HepG2 (cell line): ENCODE data around the gene PPARA. TPM values are rescaled to one million over a fixed set of nuclear protein-coding genes. Genes with fewer than 3 reads are reported as not detected.

Experiments used
- FOXC1 ChIP-seq: sonication (generic); formaldehyde crosslinking; IDR thresholded peaks from 2 replicates; pipeline ENCODE4 v1.8.0; 2022; ENCODE audit warnings: mild to moderate bottlenecking, missing genetic modification reagents, borderline replicate concordance
- MED1 ChIP-seq: sonication (generic); formaldehyde crosslinking; IDR thresholded peaks from 2 replicates; pipeline ENCODE4 v1.4.0; 2020; ENCODE audit warnings: missing genetic modification reagents
- NFYB ChIP-seq: sonication (generic); formaldehyde crosslinking; IDR thresholded peaks from 2 replicates; pipeline ENCODE4 v1.4.0; 2020; ENCODE audit warnings: missing genetic modification reagents
- RFX5 ChIP-seq: IDR thresholded peaks from 2 replicates; pipeline ENCODE4 v1.6.1; 2011; ENCODE audit warnings: low read depth, low read length, improper control_type of control experiment
- SAFB2 ChIP-seq: sonication (generic); formaldehyde crosslinking; IDR thresholded peaks from 2 replicates; pipeline ENCODE4 v1.5.1; 2020; ENCODE audit warnings: missing genetic modification reagents, low read depth, mild to moderate bottlenecking, borderline replicate concordance
- SAP130 ChIP-seq: IDR thresholded peaks from 2 replicates; pipeline ENCODE4 v1.6.1; 2016; ENCODE audit warnings: low read depth
- SMAD1 ChIP-seq: sonication (generic); formaldehyde crosslinking; IDR thresholded peaks from 2 replicates; pipeline ENCODE4 v1.4.0; 2020; ENCODE audit warnings: missing genetic modification reagents, low read depth, mild to moderate bottlenecking, borderline replicate concordance
- TEAD3 ChIP-seq: optimal IDR thresholded peaks from 2 replicates; pipeline ENCODE3; 2016; ENCODE audit warnings: borderline replicate concordance
- ZBTB3 ChIP-seq: sonication (generic); formaldehyde crosslinking; IDR thresholded peaks from 2 replicates; pipeline ENCODE4 v1.4.0; 2020; ENCODE audit warnings: low read depth, mild to moderate bottlenecking, moderate library complexity, missing genetic modification reagents, borderline replicate concordance
- ZMYM3 ChIP-seq: sonication (generic); formaldehyde crosslinking; IDR thresholded peaks from 2 replicates; pipeline ENCODE4 v1.5.1; 2020; ENCODE audit warnings: mild to moderate bottlenecking, missing genetic modification reagents
- ZNF383 ChIP-seq: sonication (generic); formaldehyde crosslinking; IDR thresholded peaks from 2 replicates; pipeline ENCODE4 v1.4.0; 2020; ENCODE audit warnings: missing genetic modification reagents, mild to moderate bottlenecking, borderline replicate concordance
- ZNF451 ChIP-seq: sonication (generic); formaldehyde crosslinking; IDR thresholded peaks from 2 replicates; pipeline ENCODE4 v1.5.0; 2020; ENCODE audit warnings: mild to moderate bottlenecking, missing genetic modification reagents
- polyA plus RNA-seq, 8 experiments: library from polyadenylated mRNA; depleted of rRNA in 3 of 8; stranded (reverse) in 7 of 8; unstranded in 1 of 8; fragments of >200 nt; fragmentation: Illumina TruSeq in 4 of 8; extraction: Trizol in 4 of 8; gene quantifications; 2 replicates each; pipeline versions ENCODE4 v1.2.1 to v1.2.3, GENCODE V29; 2011 to 2016; ENCODE audit warnings: low read depth in 4 of 8, missing spikeins in 1 of 8, mixed read lengths in 1 of 8; ENCODE audit not compliant: insufficient read depth in 1 of 8
- total RNA-seq, 5 experiments: library from RNA; depleted of rRNA; stranded (reverse); fragments of >200 nt; fragmentation: Illumina TruSeq; extraction: Trizol; gene quantifications; 2 replicates each; pipeline ENCODE4 v1.2.3, GENCODE V29; 2016; ENCODE audit warnings: low read depth in 1 of 5
- TF ChIP-seq, protein P1 (sequence below): sonication (generic); formaldehyde crosslinking; IDR thresholded peaks from 2 replicates; pipeline ENCODE4 v1.8.1; 2023; ENCODE audit warnings: mild to moderate bottlenecking, missing genetic modification reagents
- TF ChIP-seq, protein P2 (sequence below): sonication (generic); formaldehyde crosslinking; IDR thresholded peaks from 2 replicates; pipeline ENCODE4 v1.5.0; 2020; ENCODE audit warnings: mild to moderate bottlenecking, missing genetic modification reagents, borderline replicate concordance
- TF ChIP-seq, protein P3 (sequence below): sonication (generic); formaldehyde crosslinking; IDR thresholded peaks from 2 replicates; pipeline ENCODE4 v1.8.1; 2023; ENCODE audit warnings: mild to moderate bottlenecking, missing genetic modification reagents
- TF ChIP-seq, protein P4 (sequence below): sonication (generic); formaldehyde crosslinking; IDR thresholded peaks from 2 replicates; pipeline ENCODE4 v1.4.0; 2020; ENCODE audit warnings: missing genetic modification reagents
- TF ChIP-seq, protein P5 (sequence below): sonication (generic); formaldehyde crosslinking; conservative IDR thresholded peaks from 2 replicates; pipeline ENCODE4 v1.4.0; 2020; ENCODE audit warnings: mild to moderate bottlenecking, missing genetic modification reagents, moderate library complexity

The PPARA gene
- total and polyA plus RNA-seq, 2 of the 13 experiments (the other 11 are each of a cell fraction or from before 2014, with no cell fraction given), result 18.2 to 24.7 TPM

DNA sequence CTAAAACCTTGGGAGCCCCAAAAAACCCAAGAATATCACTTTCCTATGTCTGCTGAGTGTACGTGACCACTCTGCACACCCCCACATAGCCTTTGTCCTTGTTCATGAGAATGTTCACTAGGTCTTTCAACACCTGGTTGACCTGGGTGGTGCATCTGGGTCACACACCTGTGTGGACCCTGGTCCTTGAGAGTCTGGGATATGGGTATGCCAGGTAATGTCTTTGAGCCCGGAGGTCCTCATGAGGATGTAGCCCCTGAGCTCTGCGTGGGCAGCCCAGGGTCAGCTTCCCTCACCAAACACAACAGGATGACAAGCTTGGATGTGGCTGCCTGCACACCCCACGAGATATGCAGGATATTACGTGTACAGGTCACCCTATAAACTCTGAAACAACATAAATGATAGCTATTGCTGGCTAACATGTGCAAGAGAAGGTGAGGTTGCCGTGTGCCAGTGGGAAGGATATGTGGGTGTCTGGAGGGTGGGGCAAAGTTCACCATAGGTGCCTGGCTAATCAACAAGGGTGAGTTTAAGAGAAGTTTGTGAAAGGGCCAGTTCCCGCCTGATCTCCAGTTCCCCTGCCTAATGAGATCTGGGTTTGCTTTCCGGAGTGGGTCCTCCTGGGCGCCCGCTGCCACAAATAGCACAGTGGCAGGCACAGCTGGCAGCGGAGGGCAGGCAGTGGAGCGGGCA is 1.4 kb upstream of the PPARA start (continued):
- TF ChIP-seq, protein P1, sequence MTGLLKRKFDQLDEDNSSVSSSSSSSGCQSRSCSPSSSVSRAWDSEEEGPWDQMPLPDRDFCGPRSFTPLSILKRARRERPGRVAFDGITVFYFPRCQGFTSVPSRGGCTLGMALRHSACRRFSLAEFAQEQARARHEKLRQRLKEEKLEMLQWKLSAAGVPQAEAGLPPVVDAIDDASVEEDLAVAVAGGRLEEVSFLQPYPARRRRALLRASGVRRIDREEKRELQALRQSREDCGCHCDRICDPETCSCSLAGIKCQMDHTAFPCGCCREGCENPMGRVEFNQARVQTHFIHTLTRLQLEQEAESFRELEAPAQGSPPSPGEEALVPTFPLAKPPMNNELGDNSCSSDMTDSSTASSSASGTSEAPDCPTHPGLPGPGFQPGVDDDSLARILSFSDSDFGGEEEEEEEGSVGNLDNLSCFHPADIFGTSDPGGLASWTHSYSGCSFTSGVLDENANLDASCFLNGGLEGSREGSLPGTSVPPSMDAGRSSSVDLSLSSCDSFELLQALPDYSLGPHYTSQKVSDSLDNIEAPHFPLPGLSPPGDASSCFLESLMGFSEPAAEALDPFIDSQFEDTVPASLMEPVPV (CRISPR knock-in tag), result no peak
- no peak for TF ChIP-seq ZBTB3 (CRISPR knock-in tag)
- TF ChIP-seq TEAD3, result peak; percentile 6
- TF ChIP-seq ZMYM3 (CRISPR knock-in tag), result peak; percentile 41; the same call in 1 of the 2 replicates
- TF ChIP-seq ZNF383 (CRISPR knock-in tag), result 0 out of 2 replicates have a peak, but pooled peaks have one; percentile 25
- TF ChIP-seq, protein P2, sequence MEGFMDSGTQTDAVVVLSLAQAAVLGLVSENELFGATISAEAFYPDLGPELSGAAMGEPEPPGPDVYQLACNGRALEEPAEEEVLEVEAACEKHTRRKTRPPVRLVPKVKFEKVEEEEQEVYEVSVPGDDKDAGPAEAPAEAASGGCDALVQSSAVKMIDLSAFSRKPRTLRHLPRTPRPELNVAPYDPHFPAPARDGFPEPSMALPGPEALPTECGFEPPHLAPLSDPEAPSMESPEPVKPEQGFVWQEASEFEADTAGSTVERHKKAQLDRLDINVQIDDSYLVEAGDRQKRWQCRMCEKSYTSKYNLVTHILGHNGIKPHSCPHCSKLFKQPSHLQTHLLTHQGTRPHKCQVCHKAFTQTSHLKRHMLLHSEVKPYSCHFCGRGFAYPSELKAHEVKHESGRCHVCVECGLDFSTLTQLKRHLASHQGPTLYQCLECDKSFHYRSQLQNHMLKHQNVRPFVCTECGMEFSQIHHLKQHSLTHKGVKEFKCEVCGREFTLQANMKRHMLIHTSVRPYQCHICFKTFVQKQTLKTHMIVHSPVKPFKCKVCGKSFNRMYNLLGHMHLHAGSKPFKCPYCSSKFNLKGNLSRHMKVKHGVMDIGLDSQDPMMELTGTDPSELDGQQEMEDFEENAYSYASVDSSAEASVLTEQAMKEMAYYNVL (CRISPR knock-in tag), result no peak
- no peak for TF ChIP-seq MED1 (CRISPR knock-in tag)
- TF ChIP-seq FOXC1, result 0 out of 2 replicates have a peak, but pooled peaks have one; percentile 37
- TF ChIP-seq, protein P3, sequence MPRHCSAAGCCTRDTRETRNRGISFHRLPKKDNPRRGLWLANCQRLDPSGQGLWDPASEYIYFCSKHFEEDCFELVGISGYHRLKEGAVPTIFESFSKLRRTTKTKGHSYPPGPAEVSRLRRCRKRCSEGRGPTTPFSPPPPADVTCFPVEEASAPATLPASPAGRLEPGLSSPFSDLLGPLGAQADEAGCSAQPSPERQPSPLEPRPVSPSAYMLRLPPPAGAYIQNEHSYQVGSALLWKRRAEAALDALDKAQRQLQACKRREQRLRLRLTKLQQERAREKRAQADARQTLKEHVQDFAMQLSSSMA (CRISPR knock-in tag), result no peak
- TF ChIP-seq, protein P4, sequence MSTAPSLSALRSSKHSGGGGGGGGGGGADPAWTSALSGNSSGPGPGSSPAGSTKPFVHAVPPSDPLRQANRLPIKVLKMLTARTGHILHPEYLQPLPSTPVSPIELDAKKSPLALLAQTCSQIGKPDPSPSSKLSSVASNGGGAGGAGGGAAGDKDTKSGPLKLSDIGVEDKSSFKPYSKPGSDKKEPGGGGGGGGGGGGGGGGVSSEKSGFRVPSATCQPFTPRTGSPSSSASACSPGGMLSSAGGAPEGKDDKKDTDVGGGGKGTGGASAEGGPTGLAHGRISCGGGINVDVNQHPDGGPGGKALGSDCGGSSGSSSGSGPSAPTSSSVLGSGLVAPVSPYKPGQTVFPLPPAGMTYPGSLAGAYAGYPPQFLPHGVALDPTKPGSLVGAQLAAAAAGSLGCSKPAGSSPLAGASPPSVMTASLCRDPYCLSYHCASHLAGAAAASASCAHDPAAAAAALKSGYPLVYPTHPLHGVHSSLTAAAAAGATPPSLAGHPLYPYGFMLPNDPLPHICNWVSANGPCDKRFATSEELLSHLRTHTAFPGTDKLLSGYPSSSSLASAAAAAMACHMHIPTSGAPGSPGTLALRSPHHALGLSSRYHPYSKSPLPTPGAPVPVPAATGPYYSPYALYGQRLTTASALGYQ (CRISPR knock-in tag), result no peak
- no peak for TF ChIP-seq SAFB2 (CRISPR knock-in tag)
- 0 out of 2 replicates have a peak, but pooled peaks have one; percentile 7 for TF ChIP-seq NFYB (CRISPR knock-in tag)
- TF ChIP-seq RFX5, result no peak
- TF ChIP-seq ZNF451 (CRISPR knock-in tag), result no peak
- no peak for TF ChIP-seq SMAD1 (CRISPR knock-in tag)
- TF ChIP-seq, protein P5, sequence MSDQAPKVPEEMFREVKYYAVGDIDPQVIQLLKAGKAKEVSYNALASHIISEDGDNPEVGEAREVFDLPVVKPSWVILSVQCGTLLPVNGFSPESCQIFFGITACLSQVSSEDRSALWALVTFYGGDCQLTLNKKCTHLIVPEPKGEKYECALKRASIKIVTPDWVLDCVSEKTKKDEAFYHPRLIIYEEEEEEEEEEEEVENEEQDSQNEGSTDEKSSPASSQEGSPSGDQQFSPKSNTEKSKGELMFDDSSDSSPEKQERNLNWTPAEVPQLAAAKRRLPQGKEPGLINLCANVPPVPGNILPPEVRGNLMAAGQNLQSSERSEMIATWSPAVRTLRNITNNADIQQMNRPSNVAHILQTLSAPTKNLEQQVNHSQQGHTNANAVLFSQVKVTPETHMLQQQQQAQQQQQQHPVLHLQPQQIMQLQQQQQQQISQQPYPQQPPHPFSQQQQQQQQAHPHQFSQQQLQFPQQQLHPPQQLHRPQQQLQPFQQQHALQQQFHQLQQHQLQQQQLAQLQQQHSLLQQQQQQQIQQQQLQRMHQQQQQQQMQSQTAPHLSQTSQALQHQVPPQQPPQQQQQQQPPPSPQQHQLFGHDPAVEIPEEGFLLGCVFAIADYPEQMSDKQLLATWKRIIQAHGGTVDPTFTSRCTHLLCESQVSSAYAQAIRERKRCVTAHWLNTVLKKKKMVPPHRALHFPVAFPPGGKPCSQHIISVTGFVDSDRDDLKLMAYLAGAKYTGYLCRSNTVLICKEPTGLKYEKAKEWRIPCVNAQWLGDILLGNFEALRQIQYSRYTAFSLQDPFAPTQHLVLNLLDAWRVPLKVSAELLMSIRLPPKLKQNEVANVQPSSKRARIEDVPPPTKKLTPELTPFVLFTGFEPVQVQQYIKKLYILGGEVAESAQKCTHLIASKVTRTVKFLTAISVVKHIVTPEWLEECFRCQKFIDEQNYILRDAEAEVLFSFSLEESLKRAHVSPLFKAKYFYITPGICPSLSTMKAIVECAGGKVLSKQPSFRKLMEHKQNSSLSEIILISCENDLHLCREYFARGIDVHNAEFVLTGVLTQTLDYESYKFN (CRISPR knock-in tag), result no peak; the same call in 1 of the 2 replicates
- 0 out of 2 replicates have a peak, but pooled peaks have one; percentile 6 for TF ChIP-seq SAP130 (CRISPR knock-in tag)
